Measurements from ENCODE around the gene GUCD1. TPM values are rescaled to one million over a fixed set of nuclear protein-coding genes. Genes with fewer than 3 reads are reported as not detected.

Gene GUCD1
- total and polyA plus RNA-seq, 2 of the 8 experiments (the other 6 are each of a cell fraction or from before 2014, with no cell fraction given), result 85.2 to 128 TPM

DNA sequence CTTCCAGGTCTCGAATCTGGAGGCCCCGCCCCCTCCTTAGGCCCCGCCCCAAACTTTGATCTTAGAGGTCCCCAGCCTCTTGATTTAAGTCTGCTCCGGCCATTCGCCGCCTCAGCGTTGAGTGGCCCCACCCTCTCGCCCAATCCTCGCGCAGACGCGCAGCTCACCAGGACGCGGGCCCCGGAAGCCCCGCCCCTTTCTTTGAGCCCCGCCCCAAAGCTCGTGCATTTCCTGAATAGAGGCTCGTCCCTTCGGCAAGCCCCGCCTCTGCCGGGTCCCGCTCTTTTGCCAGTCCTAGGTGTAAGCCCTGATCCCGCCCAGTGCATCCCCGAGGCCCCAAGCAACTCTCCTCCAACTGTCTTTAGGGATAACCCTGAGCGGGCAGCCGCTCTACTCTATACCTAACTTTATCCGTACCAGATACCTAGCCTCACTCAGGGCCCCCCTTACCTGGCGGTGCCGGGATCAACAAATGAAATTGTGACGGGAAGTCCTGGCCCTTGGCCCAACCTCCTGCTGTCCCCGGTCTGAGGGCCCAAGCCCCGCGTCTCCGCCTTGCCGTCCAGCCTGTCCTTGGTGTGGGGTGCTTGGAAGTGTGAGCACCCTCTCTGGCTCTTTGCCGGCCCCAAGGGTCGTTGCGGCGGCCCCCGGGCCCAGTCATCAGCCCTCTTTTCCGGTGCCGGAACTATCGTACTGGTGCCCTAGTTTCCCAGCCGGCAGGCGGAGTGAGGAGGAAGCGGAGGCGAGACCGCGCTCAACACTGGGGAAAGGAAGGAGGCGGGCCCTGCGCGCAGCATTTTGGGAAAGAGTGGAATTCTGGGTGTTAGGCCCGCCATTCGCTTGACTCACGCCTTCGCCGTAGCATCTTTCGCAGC lies 464 bp upstream of the GUCD1 start, which contains the start of gene SNRPD3 (continued):
- TF ChIP-seq, protein P1, sequence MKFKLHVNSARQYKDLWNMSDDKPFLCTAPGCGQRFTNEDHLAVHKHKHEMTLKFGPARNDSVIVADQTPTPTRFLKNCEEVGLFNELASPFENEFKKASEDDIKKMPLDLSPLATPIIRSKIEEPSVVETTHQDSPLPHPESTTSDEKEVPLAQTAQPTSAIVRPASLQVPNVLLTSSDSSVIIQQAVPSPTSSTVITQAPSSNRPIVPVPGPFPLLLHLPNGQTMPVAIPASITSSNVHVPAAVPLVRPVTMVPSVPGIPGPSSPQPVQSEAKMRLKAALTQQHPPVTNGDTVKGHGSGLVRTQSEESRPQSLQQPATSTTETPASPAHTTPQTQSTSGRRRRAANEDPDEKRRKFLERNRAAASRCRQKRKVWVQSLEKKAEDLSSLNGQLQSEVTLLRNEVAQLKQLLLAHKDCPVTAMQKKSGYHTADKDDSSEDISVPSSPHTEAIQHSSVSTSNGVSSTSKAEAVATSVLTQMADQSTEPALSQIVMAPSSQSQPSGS (IDR thresholded peaks at IDR 0.05; ENCODE audit: low read length), result 0 out of 2 replicates have a peak, but pooled peaks have one; percentile 59
- TF ChIP-seq NANOG (IDR thresholded peaks at IDR 0.05; ENCODE audit: insufficient read depth, low read depth, low read length, poor library complexity, severe bottlenecking), result peak; percentile 70
